Superior temporal gyrus (tissue), 1 donor: ENCODE data around the gene MTHFR.
A peak's percentile ranks its signal among the peaks of the same experiment; 100 is the strongest.

Source experiments
- DNase-seq: peaks from one replicate; pipeline ENCODE4 v3.0.0-alpha.2; 2016; ENCODE audit errors: extremely low spot score

Gene MTHFR

GRCh38 chr1:11759791-11760190 is 46.0 kb downstream of the MTHFR start:
- DNase-seq, result no peak

- DNase-seq, result no peak
Measured at GRCh38 chr1:11757047-11757446, 48.7 kb downstream of the MTHFR start.

GRCh38 chr1:11753555-11754208 is 52.1 kb downstream of the MTHFR start:
- no peak for DNase-seq

- DNase-seq, result no peak
Measured at GRCh38 chr1:11752359-11753088, 53.2 kb downstream of the MTHFR start.

GRCh38 chr1:11751087-11751486 is 54.7 kb downstream of the MTHFR start:
- DNase-seq, result no peak

- DNase-seq, result no peak
Measured at GRCh38 chr1:11749996-11750395, 55.8 kb downstream of the MTHFR start.

- DNase-seq, result peak; percentile 36
Measured at GRCh38 chr1:11749203-11749689, 56.5 kb downstream of the MTHFR start.

GRCh38 chr1:11748294-11749202 is 57.2 kb downstream of the MTHFR start:
- no peak for DNase-seq

GRCh38 chr1:11746795-11747487 is 58.8 kb downstream of the MTHFR start:
- no peak for DNase-seq

GRCh38 chr1:11746092-11746491 is 59.7 kb downstream of the MTHFR start:
- DNase-seq, result no peak

- DNase-seq, result no peak
Measured at GRCh38 chr1:11744287-11744686, 61.5 kb downstream of the MTHFR start.

- no peak for DNase-seq
Measured at GRCh38 chr1:11741919-11742558, 63.7 kb downstream of the MTHFR start.

- DNase-seq, result no peak
Measured at GRCh38 chr1:11741482-11741881, 64.3 kb downstream of the MTHFR start.

- DNase-seq, result no peak
Measured at GRCh38 chr1:11740258-11741192, 65.2 kb downstream of the MTHFR start.

- DNase-seq, result no peak
Measured at GRCh38 chr1:11738783-11739182, 67.0 kb downstream of the MTHFR start.

- DNase-seq, result no peak
Measured at GRCh38 chr1:11738096-11738495, 67.7 kb downstream of the MTHFR start.

- DNase-seq, result peak; percentile 40
Measured at GRCh38 chr1:11736746-11737639, 68.8 kb downstream of the MTHFR start.

GRCh38 chr1:11735854-11736745 is 69.7 kb downstream of the MTHFR start, which contains the start of gene AGTRAP:
AGTRAP (plus strand) TSS chr1:11736136; CDS start chr1:11736209, 73 bp downstream.
- peak; percentile 95 for DNase-seq
